ENCODE data around the gene FOXD2.

GRCh38 chr1:47399846-47400155 is 38.0 kb upstream of the FOXD2 start:
- TF ChIP-seq, protein P1, sequence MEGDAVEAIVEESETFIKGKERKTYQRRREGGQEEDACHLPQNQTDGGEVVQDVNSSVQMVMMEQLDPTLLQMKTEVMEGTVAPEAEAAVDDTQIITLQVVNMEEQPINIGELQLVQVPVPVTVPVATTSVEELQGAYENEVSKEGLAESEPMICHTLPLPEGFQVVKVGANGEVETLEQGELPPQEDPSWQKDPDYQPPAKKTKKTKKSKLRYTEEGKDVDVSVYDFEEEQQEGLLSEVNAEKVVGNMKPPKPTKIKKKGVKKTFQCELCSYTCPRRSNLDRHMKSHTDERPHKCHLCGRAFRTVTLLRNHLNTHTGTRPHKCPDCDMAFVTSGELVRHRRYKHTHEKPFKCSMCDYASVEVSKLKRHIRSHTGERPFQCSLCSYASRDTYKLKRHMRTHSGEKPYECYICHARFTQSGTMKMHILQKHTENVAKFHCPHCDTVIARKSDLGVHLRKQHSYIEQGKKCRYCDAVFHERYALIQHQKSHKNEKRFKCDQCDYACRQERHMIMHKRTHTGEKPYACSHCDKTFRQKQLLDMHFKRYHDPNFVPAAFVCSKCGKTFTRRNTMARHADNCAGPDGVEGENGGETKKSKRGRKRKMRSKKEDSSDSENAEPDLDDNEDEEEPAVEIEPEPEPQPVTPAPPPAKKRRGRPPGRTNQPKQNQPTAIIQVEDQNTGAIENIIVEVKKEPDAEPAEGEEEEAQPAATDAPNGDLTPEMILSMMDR (IDR thresholded peaks at IDR 0.05) = no peak
- no peak for TF ChIP-seq POLR2A (IDR thresholded peaks at IDR 0.05)
